ENCODE results near the gene KCNIP4.

KCNIP4 gene

DNA sequence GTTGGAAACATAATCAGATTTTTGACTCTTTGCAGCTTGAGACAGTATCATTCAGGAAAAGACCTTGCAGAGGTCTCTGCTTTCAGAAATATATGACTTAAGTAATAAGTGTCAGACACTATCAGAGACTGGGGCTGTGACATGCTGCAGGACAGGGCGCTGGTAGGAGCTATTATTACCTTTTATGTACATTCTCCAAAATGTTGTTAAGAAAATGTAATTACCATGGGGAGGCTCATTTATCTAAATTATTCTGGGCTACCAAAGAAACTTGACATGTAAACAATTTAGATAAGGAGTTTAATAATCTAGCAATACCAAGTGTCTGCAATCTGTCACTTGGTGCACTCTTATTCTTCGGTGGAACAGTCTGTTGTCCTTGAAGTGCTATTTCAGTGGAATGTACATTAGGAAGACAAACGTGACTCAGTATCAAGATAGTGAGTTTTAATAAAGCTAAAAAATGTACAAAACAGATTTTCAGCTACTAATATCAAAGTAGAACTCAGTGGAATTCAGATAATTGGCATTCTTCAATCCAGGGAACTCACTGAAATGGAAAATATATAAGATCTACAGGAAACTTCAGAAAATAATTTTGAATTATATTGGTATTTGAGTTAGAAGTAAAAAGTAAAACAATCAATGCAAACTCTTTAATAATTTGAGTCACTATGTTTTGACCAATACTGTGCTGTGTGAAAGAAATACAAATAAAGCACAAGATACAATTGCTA lies 214.5 kb downstream of the KCNIP4 start:
- H3K9ac ChIP-seq (ENCODE audit: insufficient read length): no peak overlapping the region
- no peak overlapping the region for H3K27ac ChIP-seq

DNA sequence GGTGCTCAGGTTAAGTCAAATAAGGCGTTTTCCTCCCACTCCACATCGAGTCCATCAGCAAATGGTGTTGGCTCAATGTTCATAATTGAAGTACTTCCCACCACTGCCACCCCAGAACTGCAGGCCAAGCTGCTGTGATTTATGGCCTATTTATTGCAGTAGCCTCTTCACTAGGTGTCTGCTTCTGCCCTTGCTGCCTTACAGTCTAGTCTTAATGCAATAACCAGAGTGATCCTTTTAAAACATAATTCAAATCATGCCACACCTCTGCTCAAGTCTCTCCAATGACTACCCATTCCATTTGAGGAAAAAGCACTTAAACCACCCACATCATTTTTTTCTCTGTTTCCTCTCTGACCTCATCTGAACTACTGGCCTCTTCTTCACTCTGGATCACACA lies 220.3 kb downstream of the KCNIP4 start:
- Histone ChIP-seq H3K9ac (ENCODE audit: insufficient read length) (no peak overlapping the region), H3K4me3 (no peak overlapping the region), H3K36me3 (ENCODE audit: insufficient read depth, low read length) (no peaks in the 10 kb centered on the region), H3K9me3 (ENCODE audit: low read depth, low read length) (no peaks in the 10 kb centered on the region), H3K27ac (no peak overlapping the region)
- DNase-seq (ENCODE audit: low read depth, low spot score): no peak
- TF ChIP-seq EZH2 (IDR thresholded peaks at IDR 0.05) (no peak), FOXP2 (optimal IDR thresholded peaks at IDR 0.05; ENCODE audit: control extremely low read depth, extremely low read length, insufficient read depth) (no peak), POLR2AphosphoS5 (IDR thresholded peaks at IDR 0.05; ENCODE audit: borderline replicate concordance, low read depth, low read length) (no peak)

More for the DNA sequence above, 214.5 kb downstream of the KCNIP4 start:
- no peak for TF ChIP-seq EZH2 (IDR thresholded peaks at IDR 0.05)
- TF ChIP-seq FOXP2 (optimal IDR thresholded peaks at IDR 0.05; ENCODE audit: control extremely low read depth, extremely low read length, insufficient read depth): no peak
- TF ChIP-seq POLR2AphosphoS5 (IDR thresholded peaks at IDR 0.05; ENCODE audit: borderline replicate concordance, low read depth, low read length): no peak
- H3K9me3 ChIP-seq (ENCODE audit: low read depth, low read length): no peaks in the 10 kb centered on the region
- H3K4me3 ChIP-seq: no peak overlapping the region
- no peaks in the 10 kb centered on the region for H3K36me3 ChIP-seq (ENCODE audit: insufficient read depth, low read length)
- DNase-seq (ENCODE audit: low read depth, low spot score): no peak

DNA sequence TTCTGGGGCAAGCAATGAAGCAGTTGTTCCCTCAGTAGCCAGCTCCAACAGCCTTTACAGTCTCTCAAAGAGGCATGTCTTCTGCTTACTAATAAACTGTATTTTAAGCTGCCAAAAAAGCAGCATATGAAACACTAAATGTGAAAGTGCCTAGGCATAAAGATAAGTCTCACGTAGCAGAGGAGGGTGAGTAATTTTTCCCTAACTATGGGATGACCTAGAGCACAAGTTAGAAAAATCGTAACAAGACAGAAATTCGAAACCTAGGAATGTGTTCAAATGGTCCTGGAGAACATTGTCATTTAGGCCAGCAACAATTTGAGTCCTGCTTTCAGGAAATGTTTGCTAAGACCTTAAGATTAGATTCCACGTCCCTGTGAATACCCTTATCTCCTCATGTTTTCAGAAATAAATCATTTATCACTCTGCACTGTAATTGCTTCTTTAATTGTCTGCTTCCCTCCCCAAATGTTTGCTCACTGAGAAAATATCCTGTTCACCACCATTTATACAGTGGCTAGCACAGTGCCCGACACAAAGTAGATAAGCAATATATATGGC lies 222.2 kb downstream of the KCNIP4 start:
- DNase-seq (ENCODE audit: low read depth, low spot score): no peak
- no peak overlapping the region for H3K9ac ChIP-seq (ENCODE audit: insufficient read length)
- no peaks in the 10 kb centered on the region for H3K9me3 ChIP-seq (ENCODE audit: low read depth, low read length)
- H3K27ac ChIP-seq: no peak overlapping the region
- TF ChIP-seq FOXP2 (optimal IDR thresholded peaks at IDR 0.05; ENCODE audit: control extremely low read depth, extremely low read length, insufficient read depth): no peak
- TF ChIP-seq POLR2AphosphoS5 (IDR thresholded peaks at IDR 0.05; ENCODE audit: borderline replicate concordance, low read depth, low read length): no peak
- no peak for TF ChIP-seq EZH2 (IDR thresholded peaks at IDR 0.05)
- H3K36me3 ChIP-seq (ENCODE audit: insufficient read depth, low read length): no peaks in the 10 kb centered on the region
- H3K4me3 ChIP-seq: no peak overlapping the region

DNA sequence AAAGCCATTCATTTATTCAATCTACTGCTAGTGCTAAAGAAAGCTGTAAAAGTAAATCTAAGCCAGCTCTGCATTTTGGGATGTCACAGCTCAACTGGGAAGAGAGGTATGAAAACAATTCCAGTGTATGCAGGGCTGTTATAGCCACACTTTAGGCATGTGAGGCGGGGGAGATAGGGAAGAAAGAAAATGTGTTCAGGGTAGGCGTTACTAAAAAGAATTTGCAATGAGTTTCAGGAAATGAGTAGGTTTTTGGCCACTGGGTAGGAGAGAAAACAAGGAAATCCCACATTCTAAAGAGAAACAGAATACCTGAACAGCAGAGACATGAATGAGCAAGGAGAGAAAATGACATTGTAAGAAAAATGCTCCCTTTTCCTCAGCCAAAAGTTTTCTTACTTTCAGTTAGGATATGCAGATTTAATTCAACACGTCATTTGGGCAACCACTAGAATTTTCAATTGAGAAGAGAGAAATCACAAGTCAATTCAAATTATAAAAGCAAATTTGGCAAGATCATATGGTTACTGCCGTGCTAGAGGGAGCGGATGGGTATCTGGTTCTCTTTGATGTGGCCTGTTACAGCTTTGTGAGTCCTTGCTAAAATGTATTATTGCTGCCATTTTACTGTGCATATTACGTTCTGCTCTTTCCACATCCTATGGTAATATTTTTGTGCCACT lies 226.3 kb downstream of the KCNIP4 start:
- no peak overlapping the region for H3K4me3 ChIP-seq
- no peak overlapping the region for H3K27ac ChIP-seq
- no peaks in the 10 kb centered on the region for H3K36me3 ChIP-seq (ENCODE audit: insufficient read depth, low read length)
- H3K9ac ChIP-seq (ENCODE audit: insufficient read length): no peak overlapping the region
- no peaks in the 10 kb centered on the region for H3K9me3 ChIP-seq (ENCODE audit: low read depth, low read length)
- TF ChIP-seq FOXP2 (optimal IDR thresholded peaks at IDR 0.05; ENCODE audit: control extremely low read depth, extremely low read length, insufficient read depth): no peak
- no peak for TF ChIP-seq EZH2 (IDR thresholded peaks at IDR 0.05)
- no peak for TF ChIP-seq POLR2AphosphoS5 (IDR thresholded peaks at IDR 0.05; ENCODE audit: borderline replicate concordance, low read depth, low read length)
- DNase-seq (ENCODE audit: low read depth, low spot score): no peak

DNA sequence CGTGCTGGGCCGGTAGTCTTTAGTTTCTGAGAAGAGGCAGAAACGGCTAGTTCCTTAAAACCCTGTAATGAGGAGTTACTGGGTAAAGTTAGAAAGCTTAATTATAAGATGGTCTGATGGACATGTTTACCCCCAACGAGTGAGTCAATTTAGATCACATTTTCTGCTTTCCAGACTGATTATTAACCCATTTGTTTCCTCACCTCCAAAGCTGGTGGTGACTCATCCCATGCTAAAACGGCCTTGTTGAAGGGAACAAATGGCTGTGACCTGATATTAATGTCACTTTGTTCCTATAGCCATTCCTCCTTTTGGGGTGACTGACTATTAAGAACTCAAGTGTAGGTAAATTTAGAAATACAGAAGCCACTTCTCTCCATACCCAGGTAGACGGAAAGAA lies 232.0 kb downstream of the KCNIP4 start:
- H3K9ac ChIP-seq (ENCODE audit: insufficient read length): no peak overlapping the region
- H3K36me3 ChIP-seq (ENCODE audit: insufficient read depth, low read length): no peaks in the 10 kb centered on the region
- no peaks in the 10 kb centered on the region for H3K9me3 ChIP-seq (ENCODE audit: low read depth, low read length)
- no peak overlapping the region for H3K4me3 ChIP-seq
- DNase-seq (ENCODE audit: low read depth, low spot score): no peak
- no peak overlapping the region for H3K27ac ChIP-seq
- TF ChIP-seq POLR2AphosphoS5 (IDR thresholded peaks at IDR 0.05; ENCODE audit: borderline replicate concordance, low read depth, low read length) (no peak), EZH2 (IDR thresholded peaks at IDR 0.05) (no peak), FOXP2 (optimal IDR thresholded peaks at IDR 0.05; ENCODE audit: control extremely low read depth, extremely low read length, insufficient read depth) (no peak)

DNA sequence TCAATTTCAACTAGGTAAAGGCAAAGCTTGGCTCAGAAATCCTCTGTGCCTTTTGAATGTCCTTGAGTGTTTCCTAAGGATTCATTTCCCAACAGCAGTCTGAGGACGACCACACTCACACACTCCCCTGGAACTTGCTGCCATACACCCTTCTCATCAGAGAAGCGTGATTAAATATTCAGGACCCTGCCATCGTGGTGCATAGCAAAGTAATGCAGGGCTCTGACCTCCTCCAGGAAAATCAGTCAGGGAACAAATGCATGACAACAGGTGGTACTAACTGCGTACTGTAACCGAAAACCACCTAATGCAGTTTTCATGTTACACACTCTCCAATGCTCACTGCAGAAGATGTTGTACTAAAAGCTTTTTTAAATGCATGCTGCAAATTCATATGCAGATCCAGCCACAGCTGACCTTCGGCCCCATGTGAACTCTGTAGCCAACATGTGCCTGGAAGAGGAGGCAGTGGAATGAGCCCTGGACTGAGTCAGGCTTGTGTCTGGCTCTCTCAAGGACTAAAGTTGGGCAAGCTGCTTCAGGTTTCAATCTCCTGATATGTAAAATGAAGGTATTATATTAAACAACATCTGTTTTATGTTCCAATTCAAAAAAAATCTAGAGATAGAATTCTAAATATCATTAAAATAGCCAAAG lies 238.3 kb downstream of the KCNIP4 start:
- TF ChIP-seq POLR2AphosphoS5 (IDR thresholded peaks at IDR 0.05; ENCODE audit: borderline replicate concordance, low read depth, low read length) (no peak), FOXP2 (optimal IDR thresholded peaks at IDR 0.05; ENCODE audit: control extremely low read depth, extremely low read length, insufficient read depth) (no peak), EZH2 (IDR thresholded peaks at IDR 0.05) (no peak)
- DNase-seq (ENCODE audit: low read depth, low spot score): no peak
- no peak overlapping the region for H3K27ac ChIP-seq
- H3K9ac ChIP-seq (ENCODE audit: insufficient read length): no peak overlapping the region
- H3K9me3 ChIP-seq (ENCODE audit: low read depth, low read length): no peaks in the 10 kb centered on the region
- no peak overlapping the region for H3K4me3 ChIP-seq
- no peaks in the 10 kb centered on the region for H3K36me3 ChIP-seq (ENCODE audit: insufficient read depth, low read length)

DNA sequence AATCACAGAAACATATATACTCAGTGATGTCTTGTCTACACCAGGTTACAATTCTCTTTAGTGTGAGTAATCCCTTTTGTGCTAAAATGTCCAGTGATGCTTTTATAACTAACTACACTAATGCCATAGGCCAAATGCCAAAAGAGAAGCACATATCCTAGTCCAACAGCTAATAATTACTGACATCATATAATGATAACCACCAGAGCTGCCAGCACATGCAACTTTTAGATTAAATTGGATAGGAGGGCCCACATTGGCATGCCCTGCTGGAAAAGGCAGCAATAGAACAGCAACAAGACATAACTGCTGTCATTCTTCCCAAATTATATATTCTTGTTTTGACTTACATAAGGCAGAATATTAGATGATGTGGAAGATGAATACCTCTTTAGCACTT lies 238.8 kb downstream of the KCNIP4 start:
- H3K4me3 ChIP-seq: no peak overlapping the region
- H3K9ac ChIP-seq (ENCODE audit: insufficient read length): no peak overlapping the region
- H3K9me3 ChIP-seq (ENCODE audit: low read depth, low read length): no peaks in the 10 kb centered on the region
- no peak overlapping the region for H3K27ac ChIP-seq
- TF ChIP-seq FOXP2 (optimal IDR thresholded peaks at IDR 0.05; ENCODE audit: control extremely low read depth, extremely low read length, insufficient read depth): no peak
- no peak for TF ChIP-seq POLR2AphosphoS5 (IDR thresholded peaks at IDR 0.05; ENCODE audit: borderline replicate concordance, low read depth, low read length)
- no peak for DNase-seq (ENCODE audit: low read depth, low spot score)
- no peaks in the 10 kb centered on the region for H3K36me3 ChIP-seq (ENCODE audit: insufficient read depth, low read length)

DNA sequence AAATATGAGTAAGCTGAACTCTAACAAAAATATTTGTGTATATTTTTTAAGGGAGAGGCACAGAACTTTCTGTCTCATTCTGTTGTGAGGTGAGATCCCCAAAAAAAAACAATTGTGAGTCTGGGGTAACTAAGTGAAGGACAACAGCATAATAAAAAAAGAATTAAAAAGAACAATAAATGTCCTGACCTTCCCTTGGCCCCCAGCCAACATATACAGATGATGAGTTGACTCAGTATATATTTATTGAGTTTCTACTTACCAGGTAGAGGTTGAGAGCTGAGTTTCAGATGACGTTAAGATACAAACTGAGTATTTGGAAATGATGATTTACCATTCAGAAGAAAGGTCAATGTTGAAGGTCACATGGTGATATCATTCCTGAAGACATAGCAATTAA lies 239.5 kb downstream of the KCNIP4 start:
- H3K4me3 ChIP-seq: no peak overlapping the region
- H3K36me3 ChIP-seq (ENCODE audit: insufficient read depth, low read length): no peaks in the 10 kb centered on the region
- TF ChIP-seq POLR2AphosphoS5 (IDR thresholded peaks at IDR 0.05; ENCODE audit: borderline replicate concordance, low read depth, low read length): no peak
- no peak for TF ChIP-seq EZH2 (IDR thresholded peaks at IDR 0.05)
- TF ChIP-seq FOXP2 (optimal IDR thresholded peaks at IDR 0.05; ENCODE audit: control extremely low read depth, extremely low read length, insufficient read depth): no peak
- H3K9me3 ChIP-seq (ENCODE audit: low read depth, low read length): no peaks in the 10 kb centered on the region
- no peak overlapping the region for H3K27ac ChIP-seq
- no peak for DNase-seq (ENCODE audit: low read depth, low spot score)
- no peak overlapping the region for H3K9ac ChIP-seq (ENCODE audit: insufficient read length)
